Vagina (tissue), 2 donors: ENCODE results near the gene ACADSB. TPM values are rescaled to one million over a fixed set of nuclear protein-coding genes. Genes with fewer than 3 reads are reported as not detected.

Experiments
- DNase-seq, 2 donors: peaks; one replicate each; pipeline ENCODE4 v3.0.0-alpha.2; 2017; ENCODE audit errors: extremely low spot score in 2 of 2
- H3K27ac ChIP-seq: fragments of 200-600 bp; sonication (generic); one replicate; pipeline ENCODE4 v1.5.1; 2019
- H3K27me3 ChIP-seq: fragments of 200-600 bp; sonication (generic); one replicate; pipeline ENCODE4 v1.5.1; 2019
- H3K36me3 ChIP-seq, 2 donors: fragments of 200-600 bp; sonication (generic); one replicate each; pipeline ENCODE4 v1.5.1; 2017 to 2019
- H3K4me1 ChIP-seq: fragments of 200-600 bp; sonication (generic); one replicate; pipeline ENCODE4 v1.5.1; 2019
- H3K4me3 ChIP-seq, 2 donors: fragments of 200-600 bp; sonication (generic); 1 replicate in 1 of 2; 2 replicates in 1 of 2; pipeline ENCODE4 v1.5.1; 2016 to 2019
- H3K9me3 ChIP-seq: fragments of 200-600 bp; sonication (generic); one replicate; pipeline ENCODE4 v1.5.1; 2019
- CTCF ChIP-seq, 3 experiments: fragments of 450-650 bp in 2 of 3; fragments of 200-600 bp in 1 of 3; sonication (generic) in 1 of 3; IDR thresholded peaks; one replicate each; pipeline ENCODE4 v1.5.1; 2017 to 2019; ENCODE audit warnings: antibody characterized with exemption in 3 of 3, mild to moderate bottlenecking in 2 of 3, moderate library complexity in 2 of 3
- POLR2A ChIP-seq, 2 donors: fragments of 450-650 bp; IDR thresholded peaks; one replicate each; pipeline ENCODE4 v1.6.1; 2017; ENCODE audit warnings: antibody characterized with exemption in 2 of 2, mild to moderate bottlenecking in 2 of 2, moderate library complexity in 2 of 2
- POLR2AphosphoS5 ChIP-seq, 2 donors: sonication (generic); formaldehyde crosslinking; IDR thresholded peaks; one replicate each; pipeline ENCODE4 v1.9.0; 2017; ENCODE audit warnings: antibody characterized with exemption in 2 of 2, mild to moderate bottlenecking in 2 of 2, low read depth in 1 of 2; ENCODE audit not compliant: insufficient read depth in 1 of 2
- intact Hi-C: fragments of 100-400 bp; cut with DNase I; formaldehyde crosslinking; loops from one replicate; pipeline ENCODE4 v1.15.1; 2023
- total RNA-seq: library from RNA; depleted of rRNA; stranded (reverse); fragments of >200 nt; gene quantifications from one replicate; pipeline ENCODE4 v1.2.3, GENCODE V29; 2016

The ACADSB gene
- total RNA-seq, 1 donor from 2014 or later: 10.3 TPM

- peaks cover 12% of the 10 kb centered on the region for H3K4me1 ChIP-seq
- H3K4me3 ChIP-seq: no peak overlapping the region
- DNase-seq: no peak
- TF ChIP-seq CTCF (IDR thresholded peaks at IDR 0.05) (no peak), POLR2AphosphoS5 (IDR thresholded peaks at IDR 0.05; ENCODE audit: insufficient read depth in 1 of 2, low read depth in 1 of 2) (no peak), POLR2A (IDR thresholded peaks at IDR 0.05) (no peak)
- H3K9me3 ChIP-seq: no peaks in the 10 kb centered on the region
- H3K36me3 ChIP-seq: no peaks in the 10 kb centered on the region
- intact Hi-C loops: no loop called here
- H3K27me3 ChIP-seq: no peaks in the 10 kb centered on the region
- H3K27ac ChIP-seq: no peak overlapping the region
These were observed 7.4 kb downstream of the ACADSB start for GRCh38 chr10:123016228-123016627.

DNA sequence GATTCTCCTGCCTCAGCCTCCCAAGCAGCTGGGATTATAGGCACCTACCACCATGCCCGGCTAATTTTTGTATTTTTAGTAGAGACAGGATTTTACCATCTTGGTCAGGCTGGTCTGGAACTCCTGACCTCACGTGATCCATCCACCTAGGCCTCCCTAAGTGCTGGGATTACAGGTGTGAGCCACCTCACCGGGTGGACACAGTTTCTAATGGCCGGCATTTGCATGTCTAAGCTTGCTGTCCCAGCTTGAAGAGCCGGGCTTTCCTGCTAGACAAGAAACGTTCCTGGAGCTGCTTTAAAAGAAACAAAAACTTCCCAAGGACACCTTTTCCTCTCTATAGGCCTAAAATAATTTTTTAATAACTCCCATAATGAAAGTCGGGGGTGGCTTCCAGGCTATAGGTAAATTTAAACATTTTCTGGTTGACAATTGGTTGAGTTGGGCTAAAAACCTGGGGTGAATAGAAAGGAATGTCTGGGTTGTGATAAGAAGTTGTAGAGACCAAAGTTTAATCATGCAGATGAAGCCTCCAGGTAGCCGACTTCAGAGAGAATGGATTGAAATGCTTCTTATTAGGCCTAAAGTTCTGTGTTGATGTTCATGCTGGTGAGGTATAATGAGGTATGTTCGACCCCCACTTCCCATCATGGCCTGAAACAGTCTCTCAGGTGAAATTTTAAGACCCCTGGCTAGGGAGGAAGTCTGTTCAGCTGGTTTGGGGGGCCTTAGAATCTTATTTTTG is 8.8 kb downstream of the ACADSB start:
- no peaks in the 10 kb centered on the region for H3K27me3 ChIP-seq
- no peak for DNase-seq
- H3K4me1 ChIP-seq: peaks cover 12% of the 10 kb centered on the region
- no peaks in the 10 kb centered on the region for H3K9me3 ChIP-seq
- H3K36me3 ChIP-seq: no peaks in the 10 kb centered on the region
- H3K4me3 ChIP-seq: no peak overlapping the region
- TF ChIP-seq POLR2A (IDR thresholded peaks at IDR 0.05) (no peak), POLR2AphosphoS5 (IDR thresholded peaks at IDR 0.05; ENCODE audit: insufficient read depth in 1 of 2, low read depth in 1 of 2) (peak in 1 of 2 donors; percentile 67), CTCF (IDR thresholded peaks at IDR 0.05) (no peak)
- H3K27ac ChIP-seq: no peak overlapping the region
- intact Hi-C loops: no loop called here

GRCh38 chr10:123018531-123018930 is 9.7 kb downstream of the ACADSB start:
- intact Hi-C loops: no loop called here
- TF ChIP-seq POLR2A (IDR thresholded peaks at IDR 0.05) (no peak), POLR2AphosphoS5 (IDR thresholded peaks at IDR 0.05; ENCODE audit: insufficient read depth in 1 of 2, low read depth in 1 of 2) (no peak), CTCF (IDR thresholded peaks at IDR 0.05) (no peak)
- H3K36me3 ChIP-seq: no peaks in the 10 kb centered on the region
- peaks cover 11% of the 10 kb centered on the region for H3K4me1 ChIP-seq
- H3K27me3 ChIP-seq: no peaks in the 10 kb centered on the region
- DNase-seq: no peak
- H3K9me3 ChIP-seq: no peaks in the 10 kb centered on the region
- no peak overlapping the region for H3K27ac ChIP-seq
- H3K4me3 ChIP-seq: no peak overlapping the region

- Histone ChIP-seq H3K9me3 (no peaks in the 10 kb centered on the region), H3K27ac (no peak overlapping the region), H3K36me3 (no peaks in the 10 kb centered on the region), H3K4me1 (peaks cover 6% of the 10 kb centered on the region), H3K27me3 (no peaks in the 10 kb centered on the region), H3K4me3 (no peak overlapping the region)
- intact Hi-C loops: no loop called here
- DNase-seq: no peak
- no peak for TF ChIP-seq POLR2AphosphoS5 (IDR thresholded peaks at IDR 0.05; ENCODE audit: insufficient read depth in 1 of 2, low read depth in 1 of 2)
These were observed 10.5 kb downstream of the ACADSB start for GRCh38 chr10:123019264-123019663.

GRCh38 chr10:123019941-123020703 is 11.3 kb downstream of the ACADSB start:
- intact Hi-C loops: no loop called here
- Histone ChIP-seq H3K4me1 (peaks cover 6% of the 10 kb centered on the region), H3K27ac (no peak overlapping the region), H3K27me3 (no peaks in the 10 kb centered on the region), H3K9me3 (no peaks in the 10 kb centered on the region), H3K4me3 (no peak overlapping the region), H3K36me3 (no peaks in the 10 kb centered on the region)
- TF ChIP-seq POLR2AphosphoS5 (IDR thresholded peaks at IDR 0.05; ENCODE audit: insufficient read depth in 1 of 2, low read depth in 1 of 2) (no peak), CTCF (IDR thresholded peaks at IDR 0.05) (no peak), POLR2A (IDR thresholded peaks at IDR 0.05) (no peak)
- DNase-seq: no peak
